ENCODE measurements around the gene NKRF. TPM values are rescaled to one million over a fixed set of nuclear protein-coding genes. Genes with fewer than 3 reads are reported as not detected.

The NKRF gene
- total and polyA plus RNA-seq, 9 of the 15 experiments (the other 6 are each of a cell fraction or from before 2014, with no cell fraction given): 8.9 to 31.9 (median 19.0) TPM

GRCh38 chrX:119606280-119607017, at the start of gene NKRF (continued):
- TF ChIP-seq TEAD2 (tag; IDR thresholded peaks at IDR 0.05) (no peak), JUND (IDR thresholded peaks at IDR 0.05; ENCODE audit: borderline replicate concordance, low read depth, low read length) (0 out of 2 replicates have a peak, but pooled peaks have one; percentile 25), JUND (tag; IDR thresholded peaks at IDR 0.05; ENCODE audit: borderline replicate concordance, low read depth, low read length) (no peak), HMGN3 (IDR thresholded peaks at IDR 0.05; ENCODE audit: borderline replicate concordance, extremely low read depth, insufficient read length, low read depth, low read length) (peak; percentile 27), ATF7 (IDR thresholded peaks at IDR 0.05) (peak; percentile 79; the same call in 1 of the 2 replicates), PHF8 (IDR thresholded peaks at IDR 0.05; ENCODE audit: borderline replicate concordance, low read length) (peak; percentile 94; the same call in 1 of the 2 replicates), SAP30 (IDR thresholded peaks at IDR 0.05; ENCODE audit: borderline replicate concordance, insufficient read depth, low read depth, low read length, poor library complexity, severe bottlenecking) (peak; percentile 66), NFRKB (IDR thresholded peaks at IDR 0.05; ENCODE audit: low read depth) (no peak; the same call in 1 of the 2 replicates), STAT6 (CRISPR knock-in tag; IDR thresholded peaks at IDR 0.05) (0 out of 2 replicates have a peak, but pooled peaks have one; percentile 34), RBM25 (IDR thresholded peaks at IDR 0.05; ENCODE audit: low read depth, low read length, severe bottlenecking) (peak; percentile 65), RB1 (IDR thresholded peaks at IDR 0.05; ENCODE audit: low read depth) (peak; percentile 58)
- TF ChIP-seq, protein P1, sequence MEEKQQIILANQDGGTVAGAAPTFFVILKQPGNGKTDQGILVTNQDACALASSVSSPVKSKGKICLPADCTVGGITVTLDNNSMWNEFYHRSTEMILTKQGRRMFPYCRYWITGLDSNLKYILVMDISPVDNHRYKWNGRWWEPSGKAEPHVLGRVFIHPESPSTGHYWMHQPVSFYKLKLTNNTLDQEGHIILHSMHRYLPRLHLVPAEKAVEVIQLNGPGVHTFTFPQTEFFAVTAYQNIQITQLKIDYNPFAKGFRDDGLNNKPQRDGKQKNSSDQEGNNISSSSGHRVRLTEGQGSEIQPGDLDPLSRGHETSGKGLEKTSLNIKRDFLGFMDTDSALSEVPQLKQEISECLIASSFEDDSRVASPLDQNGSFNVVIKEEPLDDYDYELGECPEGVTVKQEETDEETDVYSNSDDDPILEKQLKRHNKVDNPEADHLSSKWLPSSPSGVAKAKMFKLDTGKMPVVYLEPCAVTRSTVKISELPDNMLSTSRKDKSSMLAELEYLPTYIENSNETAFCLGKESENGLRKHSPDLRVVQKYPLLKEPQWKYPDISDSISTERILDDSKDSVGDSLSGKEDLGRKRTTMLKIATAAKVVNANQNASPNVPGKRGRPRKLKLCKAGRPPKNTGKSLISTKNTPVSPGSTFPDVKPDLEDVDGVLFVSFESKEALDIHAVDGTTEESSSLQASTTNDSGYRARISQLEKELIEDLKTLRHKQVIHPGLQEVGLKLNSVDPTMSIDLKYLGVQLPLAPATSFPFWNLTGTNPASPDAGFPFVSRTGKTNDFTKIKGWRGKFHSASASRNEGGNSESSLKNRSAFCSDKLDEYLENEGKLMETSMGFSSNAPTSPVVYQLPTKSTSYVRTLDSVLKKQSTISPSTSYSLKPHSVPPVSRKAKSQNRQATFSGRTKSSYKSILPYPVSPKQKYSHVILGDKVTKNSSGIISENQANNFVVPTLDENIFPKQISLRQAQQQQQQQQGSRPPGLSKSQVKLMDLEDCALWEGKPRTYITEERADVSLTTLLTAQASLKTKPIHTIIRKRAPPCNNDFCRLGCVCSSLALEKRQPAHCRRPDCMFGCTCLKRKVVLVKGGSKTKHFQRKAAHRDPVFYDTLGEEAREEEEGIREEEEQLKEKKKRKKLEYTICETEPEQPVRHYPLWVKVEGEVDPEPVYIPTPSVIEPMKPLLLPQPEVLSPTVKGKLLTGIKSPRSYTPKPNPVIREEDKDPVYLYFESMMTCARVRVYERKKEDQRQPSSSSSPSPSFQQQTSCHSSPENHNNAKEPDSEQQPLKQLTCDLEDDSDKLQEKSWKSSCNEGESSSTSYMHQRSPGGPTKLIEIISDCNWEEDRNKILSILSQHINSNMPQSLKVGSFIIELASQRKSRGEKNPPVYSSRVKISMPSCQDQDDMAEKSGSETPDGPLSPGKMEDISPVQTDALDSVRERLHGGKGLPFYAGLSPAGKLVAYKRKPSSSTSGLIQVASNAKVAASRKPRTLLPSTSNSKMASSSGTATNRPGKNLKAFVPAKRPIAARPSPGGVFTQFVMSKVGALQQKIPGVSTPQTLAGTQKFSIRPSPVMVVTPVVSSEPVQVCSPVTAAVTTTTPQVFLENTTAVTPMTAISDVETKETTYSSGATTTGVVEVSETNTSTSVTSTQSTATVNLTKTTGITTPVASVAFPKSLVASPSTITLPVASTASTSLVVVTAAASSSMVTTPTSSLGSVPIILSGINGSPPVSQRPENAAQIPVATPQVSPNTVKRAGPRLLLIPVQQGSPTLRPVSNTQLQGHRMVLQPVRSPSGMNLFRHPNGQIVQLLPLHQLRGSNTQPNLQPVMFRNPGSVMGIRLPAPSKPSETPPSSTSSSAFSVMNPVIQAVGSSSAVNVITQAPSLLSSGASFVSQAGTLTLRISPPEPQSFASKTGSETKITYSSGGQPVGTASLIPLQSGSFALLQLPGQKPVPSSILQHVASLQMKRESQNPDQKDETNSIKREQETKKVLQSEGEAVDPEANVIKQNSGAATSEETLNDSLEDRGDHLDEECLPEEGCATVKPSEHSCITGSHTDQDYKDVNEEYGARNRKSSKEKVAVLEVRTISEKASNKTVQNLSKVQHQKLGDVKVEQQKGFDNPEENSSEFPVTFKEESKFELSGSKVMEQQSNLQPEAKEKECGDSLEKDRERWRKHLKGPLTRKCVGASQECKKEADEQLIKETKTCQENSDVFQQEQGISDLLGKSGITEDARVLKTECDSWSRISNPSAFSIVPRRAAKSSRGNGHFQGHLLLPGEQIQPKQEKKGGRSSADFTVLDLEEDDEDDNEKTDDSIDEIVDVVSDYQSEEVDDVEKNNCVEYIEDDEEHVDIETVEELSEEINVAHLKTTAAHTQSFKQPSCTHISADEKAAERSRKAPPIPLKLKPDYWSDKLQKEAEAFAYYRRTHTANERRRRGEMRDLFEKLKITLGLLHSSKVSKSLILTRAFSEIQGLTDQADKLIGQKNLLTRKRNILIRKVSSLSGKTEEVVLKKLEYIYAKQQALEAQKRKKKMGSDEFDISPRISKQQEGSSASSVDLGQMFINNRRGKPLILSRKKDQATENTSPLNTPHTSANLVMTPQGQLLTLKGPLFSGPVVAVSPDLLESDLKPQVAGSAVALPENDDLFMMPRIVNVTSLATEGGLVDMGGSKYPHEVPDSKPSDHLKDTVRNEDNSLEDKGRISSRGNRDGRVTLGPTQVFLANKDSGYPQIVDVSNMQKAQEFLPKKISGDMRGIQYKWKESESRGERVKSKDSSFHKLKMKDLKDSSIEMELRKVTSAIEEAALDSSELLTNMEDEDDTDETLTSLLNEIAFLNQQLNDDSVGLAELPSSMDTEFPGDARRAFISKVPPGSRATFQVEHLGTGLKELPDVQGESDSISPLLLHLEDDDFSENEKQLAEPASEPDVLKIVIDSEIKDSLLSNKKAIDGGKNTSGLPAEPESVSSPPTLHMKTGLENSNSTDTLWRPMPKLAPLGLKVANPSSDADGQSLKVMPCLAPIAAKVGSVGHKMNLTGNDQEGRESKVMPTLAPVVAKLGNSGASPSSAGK (IDR thresholded peaks at IDR 0.05): peak; percentile 67
